PC-9 (cell line): ENCODE results near the gene PPM1N. TPM values are rescaled to one million over a fixed set of nuclear protein-coding genes. Genes with fewer than 3 reads are reported as not detected.
A peak's percentile ranks its signal among the peaks of the same experiment; 100 is the strongest.

ENCODE experiments used
- Bru-seq: library from RNA; stranded (reverse); fragments of 400-500 nt; gene quantifications from one replicate; lab custom pipeline; 2021; lab: Mats Ljungman, UMichigan
- BruChase-seq, 2 experiments: library from RNA; stranded (reverse); fragments of 400-500 nt; gene quantifications; one replicate each; lab custom pipeline; 2021; lab: Mats Ljungman, UMichigan
- BruUV-seq: library from RNA; stranded (reverse); fragments of 400-500 nt; replicated peaks from 2 replicates; lab custom pipeline; 2021; lab: Mats Ljungman, UMichigan
- CTCF ChIA-PET: fragments of 300-600 bp; sonication (Branson Sonifier 250); formaldehyde crosslinking; loops from one replicate; lab custom pipeline; 2022; ENCODE audit warnings: antibody characterized with exemption; lab: Charles Lee
- POLR2A ChIA-PET: fragments of 300-600 bp; sonication (Branson Sonifier 250); formaldehyde crosslinking; loops from one replicate; lab custom pipeline; 2022; ENCODE audit warnings: antibody characterized with exemption; ENCODE audit not compliant: unreplicated experiment; lab: Charles Lee
- DNase-seq, 2 experiments: peaks; one replicate each; pipeline versions ENCODE4 v3.0.0 to v3.0.0-alpha.2; 2015 to 2022; ENCODE audit warnings: mixed read lengths in 1 of 2
- H2AFZ ChIP-seq: fragments of 200-600 bp; sonication (generic); 2 replicates; pipeline ENCODE4 v1.8.1; 2017; ENCODE audit warnings: antibody characterized with exemption
- H3F3A ChIP-seq: fragments of 200-600 bp; sonication (generic); 2 replicates; pipeline ENCODE4 v1.8.1; 2017; ENCODE audit warnings: antibody characterized with exemption, mild to moderate bottlenecking, low read depth; ENCODE audit not compliant: insufficient read depth
- H3K27ac ChIP-seq: fragments of 200-600 bp; sonication (generic); 2 replicates; pipeline ENCODE4 v1.6.1; 2016; ENCODE audit warnings: mixed run types
- H3K27me3 ChIP-seq: fragments of 200-600 bp; sonication (generic); 2 replicates; pipeline ENCODE4 v1.6.1; 2016; ENCODE audit warnings: low read depth, mixed run types; ENCODE audit not compliant: insufficient read depth
- H3K36me3 ChIP-seq: fragments of 200-600 bp; sonication (generic); 2 replicates; pipeline ENCODE4 v1.6.1; 2016; ENCODE audit warnings: low read depth, mixed run types
- H3K4me1 ChIP-seq: fragments of 200-600 bp; sonication (generic); replicated peaks from 2 replicates; pipeline ENCODE4 v1.6.1; 2016; ENCODE audit warnings: mixed run types; ENCODE audit not compliant: insufficient read depth
- H3K4me2 ChIP-seq: fragments of 200-600 bp; sonication (generic); 2 replicates; pipeline ENCODE4 v1.6.1; 2017; ENCODE audit warnings: mixed run types
- H3K4me3 ChIP-seq: fragments of 200-600 bp; sonication (generic); 2 replicates; pipeline ENCODE4 v1.6.1; 2016; ENCODE audit warnings: mixed run types
- H3K79me2 ChIP-seq: fragments of 200-600 bp; sonication (generic); 2 replicates; pipeline ENCODE4 v1.6.1; 2017; ENCODE audit warnings: low read depth, mixed run types
- H3K9me2 ChIP-seq: fragments of 200-600 bp; sonication (generic); 2 replicates; pipeline ENCODE4 v1.8.1; 2017; ENCODE audit warnings: mild to moderate bottlenecking; ENCODE audit not compliant: insufficient read depth
- H3K9me3 ChIP-seq: fragments of 200-600 bp; sonication (generic); 2 replicates; pipeline ENCODE4 v1.8.1; 2016; ENCODE audit warnings: low read depth; ENCODE audit not compliant: insufficient read depth
- H4K20me1 ChIP-seq: fragments of 200-600 bp; sonication (generic); 2 replicates; pipeline ENCODE4 v1.8.1; 2017; ENCODE audit not compliant: insufficient read depth
- EZH2 ChIP-seq: fragments of 200-600 bp; sonication (generic); IDR thresholded peaks from 2 replicates; pipeline ENCODE4 v1.8.0; 2017; ENCODE audit warnings: antibody characterized with exemption, low read depth
- intact Hi-C: fragments of 100-400 bp; cut with micrococcal nuclease; formaldehyde crosslinking; loops from one replicate; pipeline ENCODE4 v1.10.0; 2022; ENCODE audit not compliant: unreplicated experiment
- long read RNA-seq: library from polyadenylated mRNA; stranded (forward); transcript quantifications from one replicate; pipeline ENCODE4 v2.0.0, GENCODE V29; 2022
- total RNA-seq: library from RNA; stranded (reverse); gene quantifications from 2 replicates; pipeline ENCODE4 v1.2.3, GENCODE V29; 2021
- TF ChIP-seq, protein P1 (sequence below): fragments of 200-600 bp; sonication (generic); conservative IDR thresholded peaks from 2 replicates; pipeline ENCODE4 v1.6.1; 2017; ENCODE audit warnings: mixed run types, antibody characterized with exemption, mild to moderate bottlenecking, moderate library complexity

Gene PPM1N, protein sequence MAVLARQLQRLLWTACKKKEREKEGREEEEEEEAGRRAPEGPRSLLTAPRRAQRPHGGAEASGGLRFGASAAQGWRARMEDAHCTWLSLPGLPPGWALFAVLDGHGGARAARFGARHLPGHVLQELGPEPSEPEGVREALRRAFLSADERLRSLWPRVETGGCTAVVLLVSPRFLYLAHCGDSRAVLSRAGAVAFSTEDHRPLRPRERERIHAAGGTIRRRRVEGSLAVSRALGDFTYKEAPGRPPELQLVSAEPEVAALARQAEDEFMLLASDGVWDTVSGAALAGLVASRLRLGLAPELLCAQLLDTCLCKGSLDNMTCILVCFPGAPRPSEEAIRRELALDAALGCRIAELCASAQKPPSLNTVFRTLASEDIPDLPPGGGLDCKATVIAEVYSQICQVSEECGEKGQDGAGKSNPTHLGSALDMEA
- total RNA-seq (5.0 and 9.5 TPM in 2 replicates), Bru-seq, nascent RNA (percentile 26 among the genes with signal in this experiment), BruChase-seq, experiment 1, labeled RNA remaining after a 2-hour chase (percentile 29 among the genes with signal in this experiment), BruChase-seq, experiment 2, labeled RNA remaining after a 6-hour chase (percentile 29 among the genes with signal in this experiment)
- long read RNA-seq, transcript PPM1N-203 (5 exons, 872 nt), result major isoform, 7 of 26 reads
- long read RNA-seq, partial matches to known transcripts, result 1 of 26 reads
- long read RNA-seq, other reads (novel, unspliced or antisense), result 18 of 26 reads

DNA sequence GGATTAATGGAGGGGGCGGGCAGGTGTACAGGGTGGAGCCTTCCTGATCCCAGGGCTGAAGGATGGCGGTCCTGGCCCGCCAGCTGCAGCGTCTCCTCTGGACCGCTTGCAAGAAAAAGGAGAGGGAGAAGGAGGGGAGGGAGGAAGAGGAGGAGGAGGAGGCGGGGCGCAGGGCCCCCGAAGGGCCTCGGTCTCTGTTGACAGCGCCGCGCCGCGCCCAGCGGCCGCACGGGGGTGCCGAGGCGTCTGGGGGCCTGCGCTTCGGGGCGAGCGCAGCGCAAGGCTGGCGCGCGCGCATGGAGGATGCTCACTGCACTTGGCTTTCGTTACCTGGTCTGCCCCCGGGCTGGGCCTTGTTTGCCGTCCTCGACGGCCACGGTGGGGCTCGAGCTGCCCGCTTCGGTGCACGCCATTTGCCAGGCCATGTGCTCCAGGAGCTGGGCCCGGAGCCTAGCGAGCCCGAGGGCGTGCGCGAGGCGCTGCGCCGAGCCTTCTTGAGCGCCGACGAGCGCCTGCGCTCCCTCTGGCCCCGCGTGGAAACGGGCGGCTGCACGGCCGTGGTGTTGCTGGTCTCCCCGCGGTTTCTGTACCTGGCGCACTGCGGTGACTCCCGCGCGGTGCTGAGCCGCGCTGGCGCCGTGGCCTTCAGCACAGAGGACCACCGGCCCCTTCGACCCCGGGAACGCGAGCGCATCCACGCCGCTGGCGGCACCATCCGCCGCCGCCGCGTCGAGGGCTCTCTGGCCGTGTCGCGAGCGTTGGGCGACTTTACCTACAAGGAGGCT lies at the start of gene PPM1N:
PPM1N (plus strand) TSS at position 33 of the 785 bp plus-strand sequence; CDS start at position 63, 30 bp downstream.
- H3K9me2 ChIP-seq, result no peaks in the 10 kb centered on the region
- intact Hi-C loops, result no loop called here
- H3F3A ChIP-seq, result peaks cover 46% of the 10 kb centered on the region
- ChIA-PET POLR2A (no interaction called here), CTCF (no interaction called here)
- peaks cover 14% of the 10 kb centered on the region; the same call in 1 of the 2 replicates for H3K4me1 ChIP-seq
- H3K4me3 ChIP-seq, result peak within 1 kb of the TSS; percentile 56; the same call in 1 of the 2 replicates
- BruUV-seq, result no TSS peak
- 0 out of 2 replicates have a peak, but pooled peaks cover 3% of the 10 kb centered on the region for H4K20me1 ChIP-seq
- peak within 1 kb of the TSS; percentile 86 for H2AFZ ChIP-seq
- no peak for DNase-seq
- H3K4me2 ChIP-seq, result peak within 1 kb of the TSS; percentile 88
- TF ChIP-seq, protein P1, sequence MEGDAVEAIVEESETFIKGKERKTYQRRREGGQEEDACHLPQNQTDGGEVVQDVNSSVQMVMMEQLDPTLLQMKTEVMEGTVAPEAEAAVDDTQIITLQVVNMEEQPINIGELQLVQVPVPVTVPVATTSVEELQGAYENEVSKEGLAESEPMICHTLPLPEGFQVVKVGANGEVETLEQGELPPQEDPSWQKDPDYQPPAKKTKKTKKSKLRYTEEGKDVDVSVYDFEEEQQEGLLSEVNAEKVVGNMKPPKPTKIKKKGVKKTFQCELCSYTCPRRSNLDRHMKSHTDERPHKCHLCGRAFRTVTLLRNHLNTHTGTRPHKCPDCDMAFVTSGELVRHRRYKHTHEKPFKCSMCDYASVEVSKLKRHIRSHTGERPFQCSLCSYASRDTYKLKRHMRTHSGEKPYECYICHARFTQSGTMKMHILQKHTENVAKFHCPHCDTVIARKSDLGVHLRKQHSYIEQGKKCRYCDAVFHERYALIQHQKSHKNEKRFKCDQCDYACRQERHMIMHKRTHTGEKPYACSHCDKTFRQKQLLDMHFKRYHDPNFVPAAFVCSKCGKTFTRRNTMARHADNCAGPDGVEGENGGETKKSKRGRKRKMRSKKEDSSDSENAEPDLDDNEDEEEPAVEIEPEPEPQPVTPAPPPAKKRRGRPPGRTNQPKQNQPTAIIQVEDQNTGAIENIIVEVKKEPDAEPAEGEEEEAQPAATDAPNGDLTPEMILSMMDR, result no peak
- no peak for TF ChIP-seq EZH2
- H3K27me3 ChIP-seq, result no peaks in the 10 kb centered on the region
- no peaks in the 10 kb centered on the region for H3K79me2 ChIP-seq
- H3K36me3 ChIP-seq, result no peaks in the 10 kb centered on the region
- H3K27ac ChIP-seq, result no peak within 1 kb of the TSS
- no peaks in the 10 kb centered on the region for H3K9me3 ChIP-seq

DNA sequence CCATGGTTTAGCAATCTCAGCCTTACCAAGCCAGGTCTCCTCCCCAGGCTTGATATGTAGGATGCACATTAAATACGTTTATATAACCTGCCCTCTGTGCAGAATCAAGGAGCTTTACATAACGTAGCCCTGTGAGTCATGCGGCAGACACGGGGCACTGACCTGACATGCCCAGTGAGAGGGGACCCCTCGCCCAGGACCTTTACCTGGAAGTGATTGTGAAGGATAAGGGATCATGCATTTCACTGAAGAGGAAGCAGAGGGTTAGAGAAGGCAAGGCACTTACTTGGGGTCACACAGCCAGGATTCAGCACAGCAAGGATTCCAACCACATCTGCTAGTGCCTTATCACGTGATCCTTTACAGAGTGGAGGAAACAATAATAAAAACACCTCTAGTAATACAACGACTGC lies 49.4 kb upstream of the PPM1N start:
- H3K9me3 ChIP-seq, result no peaks in the 10 kb centered on the region
- TF ChIP-seq, protein P1, result no peak
- TF ChIP-seq EZH2, result no peak
- no peaks in the 10 kb centered on the region for H3K27me3 ChIP-seq
- CTCF ChIA-PET, result interaction anchor here (0.7 kb wide), 1 partner anchor 110 kb away, joined by 3 read pairs; no protein-coding TSS in a partner anchor
- no peaks in the 10 kb centered on the region for H3K9me2 ChIP-seq
- peak; percentile 80 to 95 for DNase-seq
- peak overlapping the region; percentile 79 for H3K4me2 ChIP-seq
- H3K4me1 ChIP-seq, result peaks cover 45% of the 10 kb centered on the region
- POLR2A ChIA-PET, result interaction anchor here (0.6 to 2.2 kb wide), 5 partner anchors 8 to 725 kb away, joined by 3 to 18 read pairs (median 3); partner anchors contain the start of gene FOSB
- H3K79me2 ChIP-seq, result peaks cover 8% of the 10 kb centered on the region
- BruUV-seq, result no TSS peak
- H4K20me1 ChIP-seq, result no peaks in the 10 kb centered on the region
- H3K36me3 ChIP-seq, result no peaks in the 10 kb centered on the region
- peaks cover 69% of the 10 kb centered on the region for H3F3A ChIP-seq
- peak overlapping the region; percentile 65; the same call in 1 of the 2 replicates for H3K4me3 ChIP-seq
- 0 out of 2 replicates have a peak overlapping the region, but pooled peaks have one; percentile 13 for H2AFZ ChIP-seq
- intact Hi-C loops, result no loop called here
- peak overlapping the region; percentile 71 for H3K27ac ChIP-seq

DNA sequence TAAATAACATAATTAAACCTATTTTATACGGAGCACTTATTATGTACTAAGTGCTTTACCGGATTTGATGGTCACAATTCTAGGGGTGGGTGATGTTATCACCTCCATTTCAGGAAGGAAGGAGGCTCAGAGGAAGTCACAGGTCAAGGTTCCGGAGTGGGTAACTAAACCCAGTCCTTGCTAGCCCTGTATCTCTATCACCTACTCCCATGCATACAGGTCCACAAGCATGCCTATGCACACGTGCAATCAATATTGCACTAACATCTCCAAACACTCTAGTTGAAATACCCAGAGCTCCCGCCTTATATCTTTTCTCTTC lies 48.3 kb upstream of the PPM1N start:
- no peak for TF ChIP-seq EZH2
- peak overlapping the region; percentile 79 for H3K4me2 ChIP-seq
- BruUV-seq, result no TSS peak
- H3K4me1 ChIP-seq, result peaks cover 49% of the 10 kb centered on the region
- peak overlapping the region; percentile 71 for H3K27ac ChIP-seq
- no peaks in the 10 kb centered on the region for H3K9me3 ChIP-seq
- no peaks in the 10 kb centered on the region for H4K20me1 ChIP-seq
- peaks cover 70% of the 10 kb centered on the region for H3F3A ChIP-seq
- peak overlapping the region; percentile 83 for H2AFZ ChIP-seq
- ChIA-PET CTCF (no interaction called here), POLR2A (interaction anchor here (1.6 to 2.2 kb wide), 2 partner anchors 18 to 20 kb away, joined by 10 to 18 read pairs; partner anchors contain the start of gene FOSB)
- intact Hi-C loops, result loop anchor here (1.0 kb wide), 1 partner anchor 17 kb away; the partner anchor contains the start of gene FOSB
- no peaks in the 10 kb centered on the region for H3K9me2 ChIP-seq
- DNase-seq, result no peak
- H3K27me3 ChIP-seq, result no peaks in the 10 kb centered on the region
- peak overlapping the region; percentile 65 for H3K4me3 ChIP-seq
- H3K79me2 ChIP-seq, result peaks cover 8% of the 10 kb centered on the region
- H3K36me3 ChIP-seq, result no peaks in the 10 kb centered on the region
